GM12865 (cell line): ENCODE measurements around the gene BIVM.
"Not testable (repeated sequence)": the region's sequence is repeated elsewhere in the genome, so short reads cannot be mapped to it uniquely, and the experiment has no call there.

Source experiments
- DNase-seq: peaks from one replicate; pipeline ENCODE4 v3.0.0; 2010; ENCODE audit warnings: low read depth
- H3K4me3 ChIP-seq: 2 replicates; pipeline ENCODE4 v1.5.1; 2011; ENCODE audit warnings: mild to moderate bottlenecking, low read depth, low read length, control low read depth
- TF ChIP-seq, protein P1 (sequence below): IDR thresholded peaks from 2 replicates; pipeline ENCODE4 v1.5.1; 2011; ENCODE audit warnings: low read length, control low read depth, low read depth, inconsistent platforms; ENCODE audit not compliant: insufficient read depth; ENCODE audit errors: missing control alignments

Gene BIVM

DNA sequence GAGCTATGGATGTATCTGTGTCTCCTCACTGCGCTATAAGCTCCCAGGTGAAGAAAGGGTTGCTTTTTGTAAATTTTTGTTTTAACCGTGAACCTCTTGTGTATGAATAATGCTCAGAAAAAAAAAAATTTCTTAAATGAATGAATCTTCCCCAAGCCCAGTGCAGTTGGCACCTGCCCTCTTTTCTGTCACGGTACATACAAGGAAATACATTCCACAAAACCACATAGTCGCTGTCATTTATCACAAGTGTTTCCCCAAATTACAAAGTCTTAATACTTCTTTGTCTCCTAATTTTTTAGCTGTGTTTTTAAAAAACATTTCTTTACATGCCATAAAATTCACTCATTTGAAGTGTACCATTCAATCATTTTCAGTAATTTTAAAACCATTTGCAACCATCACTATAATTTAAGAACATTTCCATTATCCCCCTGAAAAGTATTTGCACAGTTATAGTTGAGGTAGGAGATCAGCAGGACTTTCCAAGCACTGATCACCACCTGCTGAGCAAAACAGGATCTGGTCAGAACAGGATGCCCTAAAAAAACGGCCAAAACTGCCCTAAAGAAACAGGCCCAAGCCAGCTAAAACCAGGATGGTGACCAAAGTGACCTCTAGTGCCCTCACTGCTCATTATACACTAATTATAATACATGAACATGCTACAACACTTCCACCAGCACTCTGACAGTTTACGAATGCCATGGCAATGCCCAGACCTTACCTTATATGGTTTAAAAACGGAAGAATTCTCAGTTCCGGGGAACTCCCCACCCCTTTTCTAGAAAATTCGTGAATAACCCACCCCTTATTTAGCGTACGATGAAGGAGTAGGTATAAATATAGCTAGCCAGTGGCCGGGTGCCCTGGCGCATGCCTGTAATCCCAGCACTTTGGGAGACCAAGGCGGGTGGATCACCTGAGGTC, 24.1 kb upstream of the BIVM start:
- no peak for DNase-seq
- H3K4me3 ChIP-seq = no peak overlapping the region
- TF ChIP-seq, protein P1, sequence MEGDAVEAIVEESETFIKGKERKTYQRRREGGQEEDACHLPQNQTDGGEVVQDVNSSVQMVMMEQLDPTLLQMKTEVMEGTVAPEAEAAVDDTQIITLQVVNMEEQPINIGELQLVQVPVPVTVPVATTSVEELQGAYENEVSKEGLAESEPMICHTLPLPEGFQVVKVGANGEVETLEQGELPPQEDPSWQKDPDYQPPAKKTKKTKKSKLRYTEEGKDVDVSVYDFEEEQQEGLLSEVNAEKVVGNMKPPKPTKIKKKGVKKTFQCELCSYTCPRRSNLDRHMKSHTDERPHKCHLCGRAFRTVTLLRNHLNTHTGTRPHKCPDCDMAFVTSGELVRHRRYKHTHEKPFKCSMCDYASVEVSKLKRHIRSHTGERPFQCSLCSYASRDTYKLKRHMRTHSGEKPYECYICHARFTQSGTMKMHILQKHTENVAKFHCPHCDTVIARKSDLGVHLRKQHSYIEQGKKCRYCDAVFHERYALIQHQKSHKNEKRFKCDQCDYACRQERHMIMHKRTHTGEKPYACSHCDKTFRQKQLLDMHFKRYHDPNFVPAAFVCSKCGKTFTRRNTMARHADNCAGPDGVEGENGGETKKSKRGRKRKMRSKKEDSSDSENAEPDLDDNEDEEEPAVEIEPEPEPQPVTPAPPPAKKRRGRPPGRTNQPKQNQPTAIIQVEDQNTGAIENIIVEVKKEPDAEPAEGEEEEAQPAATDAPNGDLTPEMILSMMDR = no peak

DNA sequence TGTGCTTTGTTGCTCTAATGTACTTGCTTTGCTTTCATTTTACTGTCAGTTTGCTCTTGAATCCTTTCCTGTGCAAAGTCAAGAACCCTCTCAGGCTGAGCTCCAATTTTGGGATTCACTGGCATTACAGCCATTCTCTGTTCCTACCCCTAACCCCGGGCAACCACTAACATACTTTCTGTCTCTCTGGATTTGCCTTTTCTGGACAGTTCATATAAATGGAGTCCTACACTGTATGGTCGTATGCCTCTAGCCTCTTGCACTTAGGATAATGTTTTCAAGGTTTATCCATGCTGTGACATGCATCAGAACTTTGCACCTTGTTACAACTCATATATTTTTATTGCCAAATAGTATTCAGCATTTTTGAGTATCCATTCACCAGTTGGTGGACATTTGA, 22.6 kb upstream of the BIVM start:
- H3K4me3 ChIP-seq = no peak overlapping the region
- TF ChIP-seq, protein P1 = no peak

DNA sequence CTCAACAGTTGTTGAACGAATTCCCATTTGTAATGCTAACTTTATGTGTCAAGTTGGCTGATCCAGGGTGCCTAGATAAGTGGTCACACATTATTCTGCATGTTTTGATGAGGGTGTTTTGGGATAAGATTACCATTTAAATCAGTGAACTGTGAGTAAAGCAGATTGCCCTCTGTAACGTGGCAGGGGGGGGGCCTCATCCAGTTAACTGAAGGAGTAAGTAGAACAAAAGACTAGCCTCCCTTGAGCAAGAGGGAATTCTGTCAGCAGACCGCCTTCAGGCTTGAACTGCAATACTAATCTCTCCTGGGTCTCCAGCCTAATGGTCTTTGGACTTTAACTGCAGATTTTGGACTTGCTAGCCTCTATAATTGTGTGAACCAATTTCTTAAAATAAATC, 21.2 kb upstream of the BIVM start:
- DNase-seq = no peak

More for the DNA sequence above, 22.6 kb upstream of the BIVM start:
- no peak for DNase-seq

DNA sequence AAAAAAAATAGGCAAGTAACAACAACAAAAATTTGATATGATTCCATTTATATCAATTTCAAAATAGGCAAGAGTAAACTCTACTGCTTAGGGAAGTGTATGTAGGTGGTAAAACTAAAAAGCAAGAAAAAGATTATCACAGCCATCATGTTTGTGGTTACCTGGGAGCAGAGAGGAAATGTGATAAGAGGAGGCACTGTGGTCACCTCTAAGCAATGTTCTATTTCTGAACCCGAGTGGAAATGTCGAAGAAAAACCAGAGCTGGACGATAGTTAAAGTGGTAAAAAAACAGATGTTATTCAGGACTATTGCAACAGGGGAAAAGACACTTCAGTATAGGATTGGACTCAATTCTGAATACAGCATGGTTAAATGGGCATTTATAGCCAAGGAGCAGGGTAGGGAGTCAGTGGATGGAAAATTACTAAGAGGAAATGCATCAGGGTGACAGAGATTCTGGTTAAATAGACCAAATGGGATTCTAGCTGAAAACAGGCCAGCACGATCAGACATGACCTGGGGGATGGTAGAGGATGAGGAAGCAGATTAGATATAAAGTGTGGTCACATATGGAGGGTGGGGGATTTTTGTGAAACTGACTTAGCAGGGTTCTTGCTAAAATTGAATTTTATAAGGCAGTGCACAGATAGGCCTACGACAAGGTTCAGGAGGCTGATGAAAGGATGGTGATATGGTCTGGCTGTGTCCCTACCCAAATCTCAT, 19.3 kb upstream of the BIVM start:
- H3K4me3 ChIP-seq = no peak overlapping the region
- TF ChIP-seq, protein P1 = no peak
- DNase-seq = no peak

More for the DNA sequence above, 21.2 kb upstream of the BIVM start:
- TF ChIP-seq, protein P1 = no peak
- H3K4me3 ChIP-seq = no peak overlapping the region

DNA sequence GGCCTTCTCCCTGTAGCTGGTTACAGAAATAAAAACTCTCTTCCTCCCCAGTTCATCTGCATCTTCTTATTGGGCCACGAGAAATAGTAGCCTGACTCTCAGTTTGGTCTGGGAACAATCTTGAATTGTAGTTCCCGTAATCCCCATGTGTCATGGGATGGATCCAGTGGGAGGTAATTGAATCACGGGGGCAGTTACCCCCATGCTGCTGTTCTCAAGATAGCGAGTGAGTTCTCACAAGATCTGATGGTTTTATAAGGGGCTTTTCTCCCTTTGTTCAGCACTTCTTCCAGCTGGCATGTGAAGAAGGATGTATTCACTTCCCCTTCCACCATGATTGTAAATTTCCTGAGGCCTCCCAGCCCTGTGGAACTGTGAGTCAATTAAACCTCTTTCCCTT, 18.3 kb upstream of the BIVM start:
- H3K4me3 ChIP-seq, DNase-seq: not testable (repeated sequence)

DNA sequence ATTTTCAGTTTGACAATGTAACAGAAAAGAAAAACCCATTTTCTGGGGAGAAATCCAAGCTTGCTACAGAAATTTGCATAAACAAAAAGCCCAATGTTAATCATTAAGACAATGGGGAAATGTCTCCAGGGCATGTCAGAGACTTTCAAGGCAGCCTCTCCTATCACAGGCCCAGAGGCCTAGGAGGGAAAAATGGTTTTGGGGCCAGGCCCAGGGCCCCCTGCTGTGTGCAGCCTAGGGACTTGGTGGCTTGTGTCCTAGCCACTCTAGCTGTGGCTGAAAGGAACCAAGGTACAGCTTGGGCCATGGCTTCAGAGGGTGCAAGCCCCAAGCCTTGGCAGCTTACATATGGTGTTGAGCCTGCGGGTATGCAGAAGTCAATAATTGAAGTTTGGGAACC, 17.3 kb upstream of the BIVM start:
- no peak overlapping the region for H3K4me3 ChIP-seq
- TF ChIP-seq, protein P1 = no peak
- DNase-seq = no peak

DNA sequence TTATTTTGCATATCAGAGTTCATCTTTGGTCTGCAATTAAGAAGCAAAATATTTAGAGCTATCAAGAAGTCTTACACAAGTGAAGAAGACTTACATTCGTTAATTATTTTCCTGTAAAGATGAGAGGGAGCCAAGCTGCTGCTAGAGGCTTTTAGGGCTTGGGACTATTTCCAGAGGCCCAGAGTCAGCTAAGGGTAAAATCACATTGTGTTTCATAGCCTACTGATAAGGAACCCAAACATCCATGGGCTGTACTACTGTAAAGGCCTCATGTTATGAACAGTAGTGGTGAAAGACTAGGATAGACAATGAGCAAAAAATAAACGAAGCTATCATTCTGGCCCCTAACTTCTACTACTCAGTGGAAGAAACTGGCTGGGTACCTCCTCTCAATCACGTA, 14.4 kb upstream of the BIVM start:
- TF ChIP-seq, protein P1 = no peak
- no peak overlapping the region for H3K4me3 ChIP-seq
- DNase-seq = no peak
